ENCODE measurements around the gene HYAL3.
"Not testable (repeated sequence)": the region's sequence is repeated elsewhere in the genome, so short reads cannot be mapped to it uniquely, and the experiment has no call there.

HYAL3 gene

GRCh38 chr3:50268703-50269451, 30.3 kb downstream of the HYAL3 start, which contains the start of gene SEMA3B:
Gene SEMA3B (plus strand): TSS chr3:50269147. CDS start chr3:50269241, 94 bp downstream.
- DNase-seq, result no peak

- no peak for DNase-seq
Observed at GRCh38 chr3:50268276-50268675, 30.9 kb downstream of the HYAL3 start.

GRCh38 chr3:50267280-50267913, 31.8 kb downstream of the HYAL3 start:
- no peak for DNase-seq

- no peak for DNase-seq
Observed at GRCh38 chr3:50266836-50267235, 32.4 kb downstream of the HYAL3 start.

GRCh38 chr3:50266017-50266416, 33.2 kb downstream of the HYAL3 start:
- DNase-seq, result no peak

GRCh38 chr3:50265571-50265970, 33.6 kb downstream of the HYAL3 start:
- DNase-seq, result no peak

- no peak for DNase-seq
Observed at GRCh38 chr3:50264964-50265485, 34.2 kb downstream of the HYAL3 start.

- DNase-seq, result peak; percentile 98
Observed at GRCh38 chr3:50264383-50264963, 34.7 kb downstream of the HYAL3 start.

GRCh38 chr3:50263478-50264382, 35.5 kb downstream of the HYAL3 start:
- no peak for DNase-seq

GRCh38 chr3:50262778-50263177, 36.4 kb downstream of the HYAL3 start:
- no peak for DNase-seq

GRCh38 chr3:50262200-50262599, 37.0 kb downstream of the HYAL3 start:
- DNase-seq, result not testable (repeated sequence)

GRCh38 chr3:50261505-50261904, 37.7 kb downstream of the HYAL3 start:
- DNase-seq, result no peak

- no peak for DNase-seq
Observed at GRCh38 chr3:50260942-50261441, 38.2 kb downstream of the HYAL3 start.

GRCh38 chr3:50260027-50260941, 38.9 kb downstream of the HYAL3 start:
- DNase-seq, result peak; percentile 87

GRCh38 chr3:50259432-50260026, 39.7 kb downstream of the HYAL3 start:
- no peak for DNase-seq

GRCh38 chr3:50258979-50259378, 40.2 kb downstream of the HYAL3 start:
- no peak for DNase-seq

- DNase-seq, result no peak
Observed at GRCh38 chr3:50258029-50258680, 41.0 kb downstream of the HYAL3 start.

- no peak for DNase-seq
Observed at GRCh38 chr3:50256978-50257890, 42.0 kb downstream of the HYAL3 start.

GRCh38 chr3:50255251-50255615, 44.0 kb downstream of the HYAL3 start:
- DNase-seq, result no peak

Measured in fibroblast of skin of right biceps (primary cell).